Measurements from ENCODE around the gene RHBDL1.

DNA sequence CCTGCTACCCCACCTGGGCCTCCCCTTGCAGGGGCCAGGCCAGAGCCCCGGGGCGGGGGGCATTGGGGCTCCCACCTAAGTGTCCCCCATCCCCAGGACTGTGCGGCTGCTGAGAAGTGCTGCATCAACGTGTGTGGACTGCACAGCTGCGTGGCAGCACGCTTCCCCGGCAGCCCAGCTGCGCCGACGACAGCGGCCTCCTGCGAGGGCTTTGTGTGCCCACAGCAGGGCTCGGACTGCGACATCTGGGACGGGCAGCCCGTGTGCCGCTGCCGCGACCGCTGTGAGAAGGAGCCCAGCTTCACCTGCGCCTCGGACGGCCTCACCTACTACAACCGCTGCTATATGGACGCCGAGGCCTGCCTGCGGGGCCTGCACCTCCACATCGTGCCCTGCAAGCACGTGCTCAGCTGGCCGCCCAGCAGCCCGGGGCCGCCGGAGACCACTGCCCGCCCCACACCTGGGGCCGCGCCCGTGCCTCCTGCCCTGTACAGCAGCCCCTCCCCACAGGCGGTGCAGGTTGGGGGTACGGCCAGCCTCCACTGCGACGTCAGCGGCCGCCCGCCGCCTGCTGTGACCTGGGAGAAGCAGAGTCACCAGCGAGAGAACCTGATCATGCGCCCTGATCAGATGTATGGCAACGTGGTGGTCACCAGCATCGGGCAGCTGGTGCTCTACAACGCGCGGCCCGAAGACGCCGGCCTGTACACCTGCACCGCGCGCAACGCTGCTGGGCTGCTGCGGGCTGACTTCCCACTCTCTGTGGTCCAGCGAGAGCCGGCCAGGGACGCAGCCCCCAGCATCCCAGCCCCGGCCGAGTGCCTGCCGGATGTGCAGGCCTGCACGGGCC, 42.8 kb upstream of the RHBDL1 start:
- TF ChIP-seq, protein P1, sequence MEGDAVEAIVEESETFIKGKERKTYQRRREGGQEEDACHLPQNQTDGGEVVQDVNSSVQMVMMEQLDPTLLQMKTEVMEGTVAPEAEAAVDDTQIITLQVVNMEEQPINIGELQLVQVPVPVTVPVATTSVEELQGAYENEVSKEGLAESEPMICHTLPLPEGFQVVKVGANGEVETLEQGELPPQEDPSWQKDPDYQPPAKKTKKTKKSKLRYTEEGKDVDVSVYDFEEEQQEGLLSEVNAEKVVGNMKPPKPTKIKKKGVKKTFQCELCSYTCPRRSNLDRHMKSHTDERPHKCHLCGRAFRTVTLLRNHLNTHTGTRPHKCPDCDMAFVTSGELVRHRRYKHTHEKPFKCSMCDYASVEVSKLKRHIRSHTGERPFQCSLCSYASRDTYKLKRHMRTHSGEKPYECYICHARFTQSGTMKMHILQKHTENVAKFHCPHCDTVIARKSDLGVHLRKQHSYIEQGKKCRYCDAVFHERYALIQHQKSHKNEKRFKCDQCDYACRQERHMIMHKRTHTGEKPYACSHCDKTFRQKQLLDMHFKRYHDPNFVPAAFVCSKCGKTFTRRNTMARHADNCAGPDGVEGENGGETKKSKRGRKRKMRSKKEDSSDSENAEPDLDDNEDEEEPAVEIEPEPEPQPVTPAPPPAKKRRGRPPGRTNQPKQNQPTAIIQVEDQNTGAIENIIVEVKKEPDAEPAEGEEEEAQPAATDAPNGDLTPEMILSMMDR (conservative IDR thresholded peaks at IDR 0.05 in 1 of 2, IDR thresholded peaks at IDR 0.05 in 1 of 2; ENCODE audit: low read depth in 1 of 2, low read length in 2 of 2), result no peak
- no peak for TF ChIP-seq EZH2 (IDR thresholded peaks at IDR 0.05; ENCODE audit: low read length, missing control alignments)

Data from fibroblast of lung (primary cell).